ENCODE results near the gene WRAP73.
"Not testable (repeated sequence)": the region's sequence is repeated elsewhere in the genome, so short reads cannot be mapped to it uniquely, and the experiment has no call there.

WRAP73 gene

GRCh38 chr1:3597599-3597964 is 52.3 kb downstream of the WRAP73 start:
- no peak for DNase-seq (ENCODE audit: low read depth)

GRCh38 chr1:3596663-3597598 is 53.0 kb downstream of the WRAP73 start:
- no peak for DNase-seq (ENCODE audit: low read depth)

DNA sequence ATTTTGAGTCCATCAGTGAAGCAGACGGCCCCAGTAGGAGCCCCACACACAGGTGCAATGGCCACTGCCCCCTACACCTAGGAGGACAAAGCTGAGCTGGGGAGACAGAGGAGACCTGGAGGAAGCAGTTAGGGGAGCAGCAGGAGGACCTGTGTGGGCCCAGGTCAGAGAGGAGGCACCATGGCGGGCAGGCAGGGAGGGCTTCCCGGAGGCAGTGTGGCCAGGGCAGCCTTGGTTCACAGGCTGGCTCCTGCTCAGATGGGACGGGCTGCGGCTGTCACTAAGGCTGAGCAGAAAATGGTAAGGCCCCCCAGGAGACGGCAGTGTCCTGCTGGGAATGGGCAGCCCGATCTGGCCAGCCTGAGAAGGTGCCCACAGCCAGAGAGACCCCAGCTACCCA is 54.0 kb downstream of the WRAP73 start:
- DNase-seq (ENCODE audit: low read depth) = no peak

DNA sequence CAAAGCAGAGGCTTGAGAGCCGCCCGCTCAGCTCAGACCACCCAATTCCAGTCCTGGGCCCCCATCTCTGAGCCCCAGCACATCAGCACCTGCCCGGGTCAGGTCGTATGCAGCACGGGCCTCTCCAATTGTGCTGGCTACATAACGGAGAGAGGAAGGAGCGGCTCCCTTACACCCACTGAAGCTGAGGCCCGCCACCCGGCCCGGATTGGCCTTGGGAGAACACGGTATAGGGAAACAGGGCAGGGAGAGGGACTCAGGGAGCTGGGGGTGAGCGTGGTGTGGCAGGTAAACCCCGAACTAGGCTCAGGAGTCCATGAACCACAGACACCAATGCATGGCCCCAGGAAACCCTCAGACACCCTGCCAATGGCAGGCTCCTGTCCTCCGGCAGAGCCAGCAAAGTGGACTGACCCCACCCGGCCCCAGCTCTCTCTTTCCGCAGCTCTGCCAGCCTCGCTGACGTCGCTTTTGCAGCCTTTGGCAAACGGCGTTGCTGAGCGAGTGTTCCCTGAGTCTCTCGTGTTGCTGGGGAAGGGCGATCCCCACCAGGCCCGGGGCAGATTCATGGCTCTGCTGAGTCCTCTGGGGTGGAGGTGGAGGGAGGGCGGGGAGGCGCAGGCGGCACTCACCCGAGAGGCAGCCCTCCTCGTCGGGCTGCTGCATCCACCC is 55.1 kb downstream of the WRAP73 start:
- no peak for DNase-seq (ENCODE audit: low read depth)

GRCh38 chr1:3593745-3594144 is 56.2 kb downstream of the WRAP73 start:
- no peak for DNase-seq (ENCODE audit: low read depth)

- DNase-seq (ENCODE audit: low read depth) = no peak
These were observed 56.6 kb downstream of the WRAP73 start for GRCh38 chr1:3593334-3593733.

- DNase-seq (ENCODE audit: low read depth) = no peak
These were observed 58.7 kb downstream of the WRAP73 start for GRCh38 chr1:3590951-3591865.

DNA sequence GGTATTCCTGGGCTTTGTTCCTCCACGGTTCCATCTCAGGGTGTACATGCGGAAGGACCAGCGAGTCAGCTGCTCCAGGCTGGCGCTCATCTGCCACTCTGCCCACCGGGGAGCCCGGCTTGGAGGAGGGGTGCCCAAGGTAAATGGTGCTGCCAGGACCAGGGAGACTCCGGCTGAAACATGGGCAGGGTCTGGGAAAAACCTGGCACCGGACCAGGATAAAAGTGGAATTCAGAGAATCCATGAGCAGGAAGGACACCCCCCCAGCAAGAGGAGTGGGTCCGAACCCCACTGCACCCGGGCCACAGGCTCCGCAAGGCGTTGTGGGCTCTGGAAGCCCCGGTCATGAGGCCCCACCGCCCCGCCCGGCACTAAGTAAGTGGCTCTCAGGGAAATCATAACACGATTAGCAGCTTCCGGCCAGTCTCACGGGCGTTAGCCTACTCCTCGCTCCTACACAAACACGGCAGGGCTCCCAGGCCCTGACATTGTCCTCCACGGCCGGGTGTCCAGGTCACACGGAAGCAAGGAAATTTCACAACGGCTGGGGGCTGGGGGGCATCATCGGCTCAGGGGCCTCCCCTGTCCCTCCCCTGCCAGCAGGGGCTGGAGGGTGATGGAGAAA is 59.7 kb downstream of the WRAP73 start:
- no peak for DNase-seq (ENCODE audit: low read depth)

DNA sequence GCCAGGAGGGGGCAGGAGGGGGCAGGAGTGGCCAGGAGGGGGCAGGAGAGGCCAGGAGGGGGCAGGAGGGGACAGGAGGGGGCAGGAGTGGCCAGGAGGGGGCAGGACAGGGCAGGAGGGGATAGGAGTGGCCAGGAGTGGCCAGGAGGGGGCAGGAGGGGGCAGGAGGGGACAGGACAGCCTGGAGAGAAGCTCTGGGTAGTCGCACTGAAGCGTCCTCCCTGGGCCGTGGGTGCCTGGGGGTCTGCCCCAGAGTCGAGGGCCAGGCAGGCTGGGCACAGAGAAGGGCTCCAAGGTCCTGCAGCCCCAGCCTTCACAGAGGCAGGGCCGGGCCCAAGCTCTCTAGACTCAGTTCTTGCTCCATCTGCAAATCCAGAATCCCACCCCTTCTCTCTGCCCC is 61.5 kb downstream of the WRAP73 start:
- no peak for DNase-seq (ENCODE audit: low read depth)

GRCh38 chr1:3586986-3587759 is 62.7 kb downstream of the WRAP73 start:
- DNase-seq (ENCODE audit: low read depth) = peak; percentile 9

- no peak for DNase-seq (ENCODE audit: low read depth)
These were observed 63.8 kb downstream of the WRAP73 start for GRCh38 chr1:3585940-3586568.

- DNase-seq (ENCODE audit: low read depth) = not testable (repeated sequence)
These were observed 64.5 kb downstream of the WRAP73 start for GRCh38 chr1:3585353-3585868.

DNA sequence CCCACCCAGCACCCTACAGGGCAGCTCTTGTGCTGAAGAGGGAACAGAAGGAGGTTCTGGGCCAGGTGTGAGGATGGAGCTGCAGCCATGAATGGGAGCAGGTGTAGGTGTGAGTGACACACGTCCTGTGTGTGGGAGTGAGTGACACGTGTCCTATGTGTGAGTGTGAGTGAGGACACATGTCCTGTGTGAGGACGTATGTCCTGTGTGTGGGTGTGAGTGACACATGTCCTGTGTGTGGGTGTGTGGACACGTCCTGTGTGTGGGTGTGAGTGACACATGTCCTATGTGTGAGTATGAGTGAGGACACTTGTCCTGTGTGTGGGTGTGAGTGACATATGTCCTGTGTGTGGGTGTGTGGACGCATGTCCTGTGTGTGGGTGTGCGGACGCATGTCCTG is 65.0 kb downstream of the WRAP73 start:
- no peak for DNase-seq (ENCODE audit: low read depth)

- DNase-seq (ENCODE audit: low read depth) = not testable (repeated sequence)
These were observed 66.2 kb downstream of the WRAP73 start for GRCh38 chr1:3583751-3584150.

GRCh38 chr1:3581296-3582036 is 68.4 kb downstream of the WRAP73 start:
- DNase-seq (ENCODE audit: low read depth) = no peak
